Left hindlimb (tissue), 1 donor: ENCODE results near the gene SDK1.
A peak's percentile ranks its signal among the peaks of the same experiment; 100 is the strongest.
"Not testable (repeated sequence)": the region's sequence is repeated elsewhere in the genome, so short reads cannot be mapped to it uniquely, and the experiment has no call there.

ENCODE experiments used
- DNase-seq: peaks from one replicate; pipeline ENCODE4 v3.0.0-alpha.2; 2018

The SDK1 gene

DNA sequence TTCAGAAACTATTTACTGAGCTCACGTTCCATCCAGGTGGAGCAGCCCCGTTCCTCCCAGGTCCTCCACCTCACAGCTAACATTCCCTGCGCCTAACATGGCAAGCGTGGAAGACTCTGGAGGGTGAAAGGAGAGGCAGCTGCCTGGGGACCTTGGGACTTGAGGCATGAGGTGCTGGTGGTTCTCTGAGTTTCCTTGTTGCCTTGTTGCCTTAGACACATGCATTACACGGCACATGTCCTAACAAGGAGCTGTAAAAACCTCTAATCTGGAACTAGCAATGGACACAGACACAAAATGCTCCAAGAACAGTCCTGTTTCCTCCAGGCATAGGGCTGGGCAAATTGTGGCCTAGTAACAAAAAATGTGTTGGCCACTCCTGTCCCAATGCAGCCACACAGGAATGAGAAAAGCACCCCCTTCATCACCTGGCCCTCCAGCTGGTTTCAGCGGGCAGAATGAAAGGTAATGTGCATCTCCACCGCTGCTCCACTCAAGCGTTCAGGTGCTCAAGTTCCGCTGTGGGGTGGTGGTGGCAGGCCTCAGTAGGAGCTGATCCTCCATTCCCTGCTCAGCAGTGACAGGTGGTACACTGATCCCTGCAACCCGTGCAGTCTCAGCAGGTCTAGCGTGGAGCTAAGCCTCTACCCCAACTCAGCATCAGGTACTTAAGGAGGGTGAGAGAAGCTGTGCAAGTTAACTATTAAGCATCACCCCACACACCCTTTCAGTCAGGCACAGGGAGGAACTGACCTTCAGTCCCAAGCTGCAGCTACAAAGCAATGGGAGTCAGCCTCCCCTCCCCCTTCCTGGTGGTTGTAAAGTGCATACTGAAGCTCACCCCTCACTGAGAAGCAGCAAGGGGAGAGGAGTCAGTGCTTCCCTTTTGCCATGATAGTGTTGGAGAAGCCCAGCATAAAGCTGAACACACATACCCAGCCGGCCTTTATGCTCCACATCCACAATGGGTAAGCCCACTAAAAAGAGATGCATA, 382.8 kb downstream of the SDK1 start:
- no peak for DNase-seq

DNA sequence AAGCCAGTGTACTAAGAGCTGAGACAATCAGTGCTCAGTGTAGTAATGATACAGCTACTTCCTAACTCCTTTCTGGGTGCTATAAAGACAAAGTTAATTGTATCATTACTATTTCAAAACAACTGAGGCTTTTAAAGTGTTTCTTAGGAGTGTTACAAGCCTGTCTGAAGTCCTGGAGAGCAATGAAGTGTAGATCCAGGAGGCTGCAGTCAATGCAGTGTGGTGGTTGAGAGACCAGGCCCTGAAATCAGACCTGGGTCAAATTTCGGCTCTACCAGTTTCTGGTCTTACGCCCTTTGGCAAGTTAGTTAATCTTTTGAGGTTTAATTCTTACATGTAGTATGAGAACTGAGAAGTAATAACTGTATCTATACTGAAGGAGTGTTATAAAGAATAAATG, 387.0 kb downstream of the SDK1 start:
- DNase-seq, result no peak

DNA sequence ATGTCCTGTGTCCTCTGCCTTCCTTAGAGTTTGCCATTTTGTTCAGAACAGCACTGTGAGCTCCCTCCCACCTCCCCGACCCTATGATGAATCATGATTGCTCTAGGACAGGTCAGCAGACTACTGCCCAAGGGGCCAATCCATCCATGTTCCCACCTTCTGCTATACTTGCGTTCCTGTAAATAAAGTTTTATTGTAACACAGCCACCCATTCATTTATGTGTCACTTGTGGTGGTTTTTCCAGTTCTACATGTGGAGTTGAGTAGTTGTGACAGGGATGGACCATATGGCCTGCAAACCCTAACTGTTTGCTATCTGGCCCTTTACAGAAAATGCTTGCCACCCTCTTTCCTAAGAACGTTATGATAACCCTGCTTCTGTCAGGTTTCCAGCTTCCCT, 387.8 kb downstream of the SDK1 start:
- DNase-seq, result no peak

DNA sequence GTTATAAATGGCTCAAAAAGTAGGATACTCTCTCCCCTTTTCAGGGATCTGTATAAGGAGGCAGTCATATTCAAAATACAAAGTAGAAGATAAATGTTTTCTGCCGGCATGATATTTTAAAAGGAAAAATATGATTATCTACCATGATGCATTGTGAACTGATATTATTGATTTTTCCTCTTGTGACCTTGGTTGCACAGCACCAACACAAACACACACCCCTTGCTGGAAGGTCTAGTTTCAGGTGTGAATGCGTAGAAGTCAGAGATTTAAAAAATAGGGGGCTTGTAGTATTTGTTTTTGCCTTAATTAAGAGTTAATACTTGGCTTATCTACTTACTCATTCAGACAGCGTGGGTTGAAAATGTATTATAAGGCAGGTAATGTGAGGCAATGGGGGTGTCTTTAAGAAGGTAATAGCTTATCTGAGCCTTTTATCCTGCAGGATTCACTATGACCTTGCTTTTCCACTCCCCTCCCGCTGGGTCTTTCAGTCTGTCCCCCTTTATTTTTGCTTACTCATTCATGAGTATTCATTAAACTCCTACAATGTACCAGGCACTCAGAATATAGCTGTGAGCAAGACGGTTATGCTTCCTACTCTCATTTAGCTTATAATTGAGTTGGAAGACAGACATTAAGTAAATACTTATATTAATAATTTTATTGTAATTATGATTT, 390.6 kb downstream of the SDK1 start:
- DNase-seq, result no peak

DNA sequence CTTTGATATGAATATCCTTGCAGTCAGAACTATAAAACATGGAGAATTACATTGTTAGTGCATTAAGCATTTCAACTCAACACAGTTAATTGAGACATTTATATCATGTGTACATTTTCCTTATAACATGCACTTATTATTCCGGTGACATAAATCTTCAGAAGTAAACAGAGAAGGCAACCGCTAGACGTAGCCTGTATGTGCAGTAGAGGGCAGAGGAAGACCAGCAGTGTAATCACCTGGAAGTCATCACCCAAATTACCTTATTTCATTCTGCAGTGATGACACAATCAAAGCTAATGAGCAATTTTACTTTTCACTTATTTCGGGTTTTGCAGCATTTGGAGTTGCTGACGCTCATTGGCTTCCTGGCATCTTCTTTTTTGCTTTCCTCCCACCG, 394.6 kb downstream of the SDK1 start:
- no peak for DNase-seq

DNA sequence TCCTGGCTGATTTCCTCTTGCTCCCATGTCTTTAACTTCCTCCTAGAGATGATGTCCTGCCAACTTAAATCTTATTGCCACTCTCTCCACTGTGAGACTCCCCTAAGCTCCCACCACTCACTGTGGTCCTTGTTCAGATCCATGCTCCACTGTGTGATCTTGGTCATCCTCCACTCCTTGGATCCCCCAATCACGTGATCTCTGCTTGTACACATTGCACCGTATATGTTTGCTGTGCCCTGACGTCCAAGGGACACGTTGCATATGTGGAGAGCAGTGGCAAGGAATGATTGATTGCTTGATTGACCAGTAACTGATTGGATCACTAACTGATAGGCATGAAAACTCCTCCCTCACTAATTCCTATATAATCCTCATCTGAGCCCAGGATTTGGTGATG, 395.1 kb downstream of the SDK1 start:
- no peak for DNase-seq

DNA sequence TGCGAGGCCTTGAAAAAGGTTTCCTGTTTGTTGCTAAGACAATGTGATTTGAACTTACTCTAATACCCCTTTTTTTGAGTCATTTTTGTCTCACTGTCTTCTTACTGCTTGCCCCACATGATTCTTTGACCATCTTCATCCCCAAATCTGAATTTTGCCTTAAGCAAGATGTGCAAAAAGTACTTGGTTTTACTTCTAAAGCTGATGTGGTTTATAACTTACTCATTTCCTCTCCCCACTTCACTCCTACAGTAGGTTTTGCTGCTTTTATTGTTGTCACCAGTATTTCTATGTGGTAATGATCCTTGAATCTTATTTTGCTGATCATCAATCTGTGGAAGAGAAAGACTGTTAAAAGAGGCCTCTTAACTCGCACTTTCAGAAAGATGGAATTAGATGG, 396.4 kb downstream of the SDK1 start:
- no peak for DNase-seq

DNA sequence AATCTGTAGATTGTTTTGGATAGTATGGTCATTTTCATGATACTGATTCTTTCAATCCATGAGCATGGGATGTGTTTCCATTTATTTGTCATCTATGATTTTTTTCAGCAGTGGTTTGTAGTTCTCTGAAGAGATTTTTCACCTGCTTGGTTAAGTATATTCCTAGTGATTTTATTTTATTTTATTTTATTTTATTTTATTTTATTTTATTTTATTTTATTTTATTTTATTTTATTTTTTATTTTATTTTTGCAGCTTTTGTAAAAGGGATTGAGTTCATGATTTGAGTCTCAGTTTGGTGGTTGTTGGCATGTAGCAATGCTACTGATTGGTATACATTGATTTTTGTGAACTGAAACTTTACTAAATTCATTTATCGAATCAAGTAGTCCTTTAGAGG, 404.2 kb downstream of the SDK1 start:
- no peak for DNase-seq

DNA sequence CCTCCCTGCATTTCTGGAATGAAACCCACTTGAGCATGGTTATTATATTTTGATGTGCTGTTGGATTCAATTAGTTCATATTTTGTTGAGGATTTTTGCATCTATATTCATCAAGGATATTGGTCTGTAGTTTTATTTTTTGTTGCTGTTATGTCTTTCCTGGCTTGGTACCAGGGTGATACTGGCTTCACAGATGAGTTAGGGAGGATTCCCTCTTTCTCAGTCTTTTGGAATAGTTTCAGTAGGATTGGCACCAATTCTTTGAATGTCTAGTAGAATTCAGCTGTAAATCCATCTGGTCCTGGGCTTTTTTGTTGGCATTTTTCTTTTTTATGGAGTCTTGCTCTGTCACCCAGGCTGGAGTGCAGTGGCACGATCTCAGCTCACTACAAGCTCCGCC, 405.0 kb downstream of the SDK1 start:
- not testable (repeated sequence) for DNase-seq

DNA sequence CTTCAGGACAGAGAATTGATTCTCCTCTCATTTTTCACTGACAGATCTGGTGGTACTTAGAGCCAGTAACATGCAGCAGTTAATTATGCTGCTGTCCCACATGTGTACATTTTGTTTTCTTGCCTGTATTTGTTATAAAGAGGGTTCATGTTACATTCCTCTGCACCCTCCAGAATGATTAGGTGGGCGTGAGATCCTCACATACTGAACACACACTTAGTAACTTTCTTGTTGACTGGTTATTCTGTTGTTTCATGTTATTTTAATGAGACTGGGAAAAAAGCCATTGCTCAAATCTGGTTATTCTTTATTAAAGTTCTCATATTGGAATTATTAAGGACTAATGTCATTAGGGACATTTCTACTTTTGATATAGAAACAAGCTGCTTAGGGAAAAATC, 409.1 kb downstream of the SDK1 start:
- no peak for DNase-seq

DNA sequence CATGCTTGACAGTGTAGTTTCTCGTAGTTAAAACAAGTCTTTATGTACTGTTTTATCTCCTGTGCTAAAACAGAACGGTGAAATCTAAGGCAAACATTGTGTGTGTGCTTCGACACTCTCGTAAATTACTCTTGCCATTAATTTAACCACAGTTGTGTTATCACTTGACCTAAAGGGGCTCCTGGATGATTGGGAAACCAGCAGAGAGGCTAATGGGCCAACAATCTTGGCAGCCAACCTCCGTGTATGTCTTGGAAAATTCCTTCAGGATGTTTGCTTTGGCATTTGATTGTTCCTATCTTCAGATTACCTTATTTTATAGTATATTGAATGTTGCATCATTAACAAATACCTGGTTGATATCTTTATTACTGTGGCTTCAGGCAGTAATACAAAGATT, 409.5 kb downstream of the SDK1 start:
- DNase-seq, result no peak

DNA sequence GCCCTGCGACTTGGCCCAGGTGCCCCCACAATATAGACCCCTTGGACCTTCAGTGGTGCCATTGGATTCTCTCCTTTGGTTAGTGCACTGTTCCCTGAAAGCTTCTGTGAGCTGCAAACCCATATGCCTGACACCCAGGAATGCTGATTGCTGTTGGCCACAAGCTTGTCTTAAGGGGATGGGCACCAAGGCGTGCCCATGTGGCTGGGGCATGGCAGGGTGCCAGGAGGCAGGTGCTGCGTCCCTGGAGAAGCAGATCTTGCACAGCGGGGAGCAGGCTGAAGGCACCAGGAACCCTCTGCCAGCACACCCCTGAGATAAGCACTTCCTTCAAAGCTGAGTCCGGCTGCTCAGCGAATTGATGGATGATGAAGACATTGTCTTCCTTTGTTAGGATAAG, 411.8 kb downstream of the SDK1 start:
- no peak for DNase-seq

DNA sequence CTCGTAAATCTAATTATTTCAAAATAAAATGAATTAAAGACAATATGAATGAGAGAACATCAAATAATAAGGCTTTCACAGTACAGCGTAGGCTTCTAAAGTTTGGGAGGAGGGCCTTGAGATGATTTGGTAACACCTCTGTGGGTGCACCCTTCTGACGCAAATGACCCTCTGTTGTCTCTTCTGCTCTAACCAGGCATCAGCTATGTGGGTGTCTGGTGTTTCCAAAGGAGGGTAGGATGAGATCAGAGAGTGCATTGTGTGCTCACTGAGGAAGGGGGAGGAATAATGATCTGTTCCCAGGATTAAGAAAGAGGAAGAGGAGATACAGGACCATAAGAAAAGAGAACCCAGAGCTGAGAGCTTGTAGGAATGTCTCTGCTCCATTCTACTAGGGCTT, 420.4 kb downstream of the SDK1 start:
- DNase-seq, result no peak

DNA sequence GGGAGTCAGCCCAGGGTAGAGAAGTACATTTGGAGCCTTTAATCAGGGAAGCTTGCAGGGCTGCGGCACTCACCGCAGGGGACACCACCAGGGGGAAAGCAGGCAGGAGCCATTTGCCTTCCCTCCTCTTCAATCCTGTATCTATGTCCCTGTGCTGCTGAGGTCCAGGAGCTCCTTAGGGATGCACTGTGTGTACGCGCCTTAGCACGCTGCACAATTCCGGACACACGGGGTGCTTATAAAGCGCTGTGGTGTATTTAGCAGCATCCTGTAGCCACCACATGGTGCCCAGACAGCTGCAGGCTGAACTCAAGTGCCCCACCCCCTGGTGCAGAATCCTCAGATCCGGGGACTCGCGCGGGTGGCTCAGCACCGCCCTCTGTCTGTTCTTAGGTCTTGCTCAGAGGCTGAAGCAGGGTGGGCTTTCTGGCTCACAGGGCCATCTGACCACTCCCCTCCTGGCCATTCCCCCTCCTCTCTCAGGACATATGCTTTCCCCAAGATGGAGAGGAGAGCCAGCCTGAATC, 421.4 kb downstream of the SDK1 start:
- peak; percentile 44 for DNase-seq

DNA sequence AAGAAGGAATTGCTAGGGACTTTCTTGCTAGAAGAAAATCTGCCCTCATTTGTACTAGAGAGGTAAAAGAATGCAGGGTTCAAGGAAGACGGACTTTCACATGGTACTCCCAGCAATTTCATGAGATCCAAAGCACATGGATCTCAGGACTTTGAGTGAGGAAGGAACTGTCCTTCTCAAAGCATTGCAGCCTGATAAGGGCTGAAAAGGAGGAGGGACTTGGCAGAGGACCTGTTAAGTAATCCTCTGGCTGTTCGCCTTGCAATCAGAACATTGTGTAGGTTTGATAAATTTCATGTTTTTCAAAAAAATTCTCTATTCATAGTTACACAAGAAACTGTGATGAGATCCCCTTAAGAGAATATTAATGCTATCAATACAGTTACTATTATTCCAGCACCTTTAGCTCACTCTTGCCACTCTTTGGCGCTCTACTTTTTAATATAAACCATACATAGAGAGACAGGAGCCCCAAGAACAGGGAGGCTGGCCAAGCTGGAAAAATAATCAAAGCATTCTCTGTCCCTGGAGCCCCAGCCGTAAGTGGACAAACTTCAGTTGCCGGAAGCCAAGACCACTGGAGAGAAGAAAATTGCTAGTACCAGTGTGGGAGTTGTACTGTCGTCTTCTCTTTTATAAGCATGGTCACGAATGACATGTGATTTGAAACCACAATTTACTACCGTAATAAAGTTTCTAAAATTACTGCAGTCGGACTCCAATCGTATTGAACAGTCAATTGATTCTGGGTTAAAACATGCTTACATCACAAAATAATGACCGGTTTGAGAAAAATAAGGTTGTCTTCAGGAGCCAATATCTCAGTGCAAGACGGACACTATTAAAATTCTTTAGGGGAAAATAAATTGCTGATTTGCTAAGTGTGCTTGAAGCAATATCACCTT, 424.4 kb downstream of the SDK1 start:
- DNase-seq, result peak; percentile 50

DNA sequence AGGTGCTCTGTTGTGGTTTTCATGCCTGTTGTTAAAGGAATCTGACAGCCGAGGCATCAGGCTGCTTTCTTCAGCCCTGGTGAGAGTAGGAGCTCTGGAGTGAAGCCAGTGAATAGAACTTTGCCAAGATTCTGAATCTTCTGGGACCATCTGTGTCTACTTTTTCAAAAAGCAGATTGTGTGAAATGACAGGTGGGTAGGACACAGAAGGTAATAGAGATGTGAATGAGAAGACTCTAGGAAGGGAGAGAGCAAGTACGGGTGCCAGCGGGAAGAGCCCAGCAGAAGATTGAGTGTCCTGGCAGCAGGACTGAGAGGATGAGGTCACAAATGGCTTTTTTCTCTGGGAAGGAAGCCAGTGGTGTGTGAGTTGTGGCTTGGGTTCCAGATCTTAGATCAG, 429.2 kb downstream of the SDK1 start:
- DNase-seq, result peak; percentile 76

DNA sequence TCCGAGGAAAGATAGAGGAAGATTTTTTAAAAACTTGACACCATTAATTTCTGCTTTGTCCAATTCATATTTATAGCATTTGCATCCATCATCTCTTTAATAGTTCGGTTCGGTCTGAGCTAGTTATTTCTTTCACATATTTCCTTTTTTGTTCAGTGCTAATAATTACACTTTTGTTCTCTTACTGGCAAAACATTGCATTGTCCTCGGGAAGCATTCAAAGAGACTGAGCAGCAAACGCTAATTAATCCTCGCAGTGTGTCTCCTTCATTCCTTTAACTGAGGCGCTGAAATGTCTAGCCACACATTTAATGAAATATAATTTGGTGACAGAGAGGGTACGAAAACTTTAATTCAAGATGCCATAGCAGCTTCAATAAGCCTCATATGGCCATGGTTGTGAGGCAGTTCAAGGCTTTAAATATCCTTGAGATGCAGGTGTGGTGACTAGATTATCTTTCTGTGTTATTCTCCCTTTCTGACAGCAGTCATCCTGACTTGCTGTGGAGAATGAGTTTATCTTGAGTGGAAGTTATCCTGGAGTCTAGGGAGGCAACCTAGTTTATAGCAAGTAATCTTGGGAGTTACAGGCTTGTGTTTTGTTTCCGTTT, 431.4 kb downstream of the SDK1 start:
- DNase-seq, result no peak

DNA sequence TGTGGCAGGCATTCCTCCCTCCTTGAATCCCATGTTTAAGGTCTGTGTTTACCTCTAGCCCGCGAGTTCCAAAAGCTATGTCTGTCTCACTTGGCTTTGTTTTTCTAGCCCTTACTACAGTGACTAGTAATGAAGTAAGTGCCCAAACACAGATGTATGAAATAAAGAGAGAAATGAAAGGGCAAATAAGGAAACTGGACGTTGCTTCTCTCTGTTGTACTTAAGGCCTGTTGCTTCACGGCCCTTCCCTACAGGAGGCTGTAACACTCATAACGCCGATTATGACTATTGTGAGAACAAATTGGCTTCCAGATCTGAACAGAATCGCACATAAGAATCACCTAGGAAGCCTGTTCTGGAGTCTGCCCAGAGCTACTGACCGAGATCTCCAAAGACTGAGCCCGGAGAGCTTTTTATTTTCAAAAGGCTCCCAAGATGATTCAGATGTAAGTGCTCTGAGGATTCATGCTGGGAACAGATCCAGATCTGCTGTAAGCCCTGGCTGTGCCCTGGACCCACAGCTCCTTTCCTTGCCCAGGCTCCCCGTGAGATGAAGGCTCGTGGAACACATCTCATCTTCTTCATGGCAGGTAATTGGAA, 432.6 kb downstream of the SDK1 start:
- DNase-seq, result no peak

DNA sequence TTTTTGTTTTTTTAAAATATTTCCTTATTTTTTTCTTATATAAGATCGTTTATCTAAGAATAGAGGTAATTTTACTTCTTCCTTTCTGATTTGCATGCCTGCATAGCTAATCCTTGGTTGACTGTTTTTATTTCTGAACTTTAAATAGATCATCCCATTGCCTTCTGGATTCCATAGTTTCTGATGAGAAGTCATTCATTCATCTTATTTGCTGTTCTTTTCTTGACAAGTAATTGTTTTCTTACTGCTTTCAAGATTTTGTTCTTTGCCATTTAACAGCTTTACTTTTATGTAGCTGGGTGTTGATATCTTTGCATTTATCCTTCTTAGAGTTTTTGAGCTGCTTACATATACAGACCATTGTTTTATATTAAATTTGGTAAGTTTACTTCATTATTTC, 437.9 kb downstream of the SDK1 start:
- no peak for DNase-seq

DNA sequence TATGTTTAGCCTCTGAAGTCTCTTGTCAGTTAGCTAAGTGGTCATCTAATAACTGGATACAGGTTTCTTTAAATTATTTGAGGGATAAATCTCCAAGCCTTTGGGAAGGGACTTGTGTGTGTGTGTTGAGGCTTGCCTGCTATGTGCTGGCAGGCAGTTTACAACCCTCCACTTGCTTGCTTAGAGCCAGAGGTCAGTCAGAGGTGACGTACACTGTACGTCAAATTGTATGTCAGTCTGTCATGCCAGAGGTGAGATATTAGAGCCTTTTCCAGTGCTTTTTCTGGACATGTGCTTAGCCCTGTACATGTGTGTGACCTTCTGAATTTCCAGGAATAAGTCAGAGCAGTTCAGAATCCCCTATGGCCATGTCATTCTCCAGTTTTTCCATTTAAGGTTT, 438.9 kb downstream of the SDK1 start:
- DNase-seq, result no peak

DNA sequence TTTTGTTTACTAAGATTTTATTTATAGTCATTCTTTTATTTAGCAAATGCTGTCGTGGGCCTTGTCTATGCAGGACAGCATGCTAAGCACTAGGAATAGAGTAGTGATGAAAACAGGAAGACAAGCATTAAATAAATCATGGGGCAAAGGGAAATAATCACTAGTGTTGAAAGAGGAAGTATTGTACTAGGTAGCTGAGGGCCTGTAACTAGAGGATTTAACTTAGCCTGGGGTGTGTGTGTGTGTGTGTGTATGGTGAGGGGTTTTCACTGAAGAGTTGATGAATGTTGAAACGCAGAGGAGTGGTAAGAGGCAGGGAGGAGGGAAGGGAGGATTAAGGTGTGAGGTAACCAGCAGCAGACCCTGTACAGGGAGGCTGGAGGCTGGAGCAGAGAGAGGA, 446.4 kb downstream of the SDK1 start:
- no peak for DNase-seq

DNA sequence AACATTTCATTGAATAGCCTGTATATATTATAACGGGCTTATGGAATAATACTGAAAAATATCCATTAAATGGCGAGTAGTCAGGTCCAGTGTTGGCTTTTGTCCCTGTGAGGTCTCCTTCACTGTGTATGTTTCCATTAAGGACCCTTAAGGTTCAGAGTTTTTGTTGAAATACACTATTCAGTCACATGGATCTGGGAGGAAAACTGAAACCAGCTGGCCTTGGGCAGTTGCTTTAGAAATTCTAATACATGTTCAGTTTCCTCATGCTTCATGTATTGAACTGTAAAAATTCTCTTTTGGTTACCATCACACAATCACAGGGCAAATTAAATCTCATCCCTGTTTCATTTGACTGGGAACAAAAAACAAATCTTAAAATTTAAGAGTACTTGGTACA, 447.3 kb downstream of the SDK1 start:
- DNase-seq, result no peak
